M059J (cell line): ENCODE data around the gene FTSJ3. TPM values are rescaled to one million over a fixed set of nuclear protein-coding genes. Genes with fewer than 3 reads are reported as not detected.

ENCODE experiments used
- DNase-seq: peaks from one replicate; pipeline ENCODE4 v3.0.0-alpha.2; 2012; ENCODE audit warnings: low read depth
- total RNA-seq: library from RNA; depleted of rRNA; stranded (reverse); fragments of >200 nt; shearing (Covaris generic); gene quantifications from 2 replicates; pipeline ENCODE4 v1.2.3, GENCODE V29; 2014

FTSJ3 gene
- total RNA-seq, 1 experiment from 2014 or later, result 59.4 TPM

DNA sequence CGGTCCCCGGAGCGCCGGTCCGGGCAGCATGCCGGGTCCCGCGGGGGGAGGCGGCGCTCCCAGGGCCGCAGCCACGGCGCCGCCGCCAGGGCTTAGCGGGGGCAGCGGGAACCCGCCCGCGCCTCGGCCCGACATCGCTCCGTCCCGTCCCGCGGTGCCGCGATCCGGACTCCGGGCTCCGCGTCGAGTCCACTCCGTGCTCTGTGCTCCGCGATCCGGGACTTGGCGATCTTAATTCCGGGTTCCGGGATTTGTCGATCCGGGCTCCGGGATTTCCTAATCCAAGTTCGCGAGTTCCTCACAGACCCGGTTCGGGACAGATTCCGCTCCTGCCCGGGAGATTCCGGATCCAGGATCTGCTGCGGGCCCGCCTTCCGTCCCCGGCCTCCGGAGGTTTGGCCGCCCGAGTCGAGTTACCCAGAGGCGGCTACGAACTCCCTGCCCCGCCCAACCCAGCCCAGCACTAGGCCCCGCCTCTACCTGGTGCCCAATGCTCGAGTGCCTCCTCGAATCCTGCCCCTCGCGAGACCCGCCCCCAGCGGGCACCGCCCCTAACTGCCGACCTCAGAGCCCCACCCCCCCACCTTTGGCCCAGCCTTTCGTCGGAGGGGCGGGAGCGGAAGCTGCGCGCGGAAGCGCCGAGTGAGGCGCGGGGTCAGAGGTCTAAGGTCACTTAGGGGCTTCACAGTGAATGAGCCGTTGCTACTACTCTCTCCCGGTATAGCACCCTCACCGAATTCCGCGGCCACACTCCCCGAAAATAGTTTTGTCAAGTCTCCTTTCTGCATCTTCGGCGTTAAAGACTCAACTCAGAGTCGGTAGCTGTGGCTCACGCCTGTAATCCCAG, 15.3 kb upstream of the FTSJ3 start, which contains the start of gene SMARCD2:
Gene SMARCD2 (minus strand): TSS at position 146 of the 847 bp plus-strand sequence. CDS start 11 bp downstream, at position 135.
- DNase-seq, result peak; percentile 97

DNA sequence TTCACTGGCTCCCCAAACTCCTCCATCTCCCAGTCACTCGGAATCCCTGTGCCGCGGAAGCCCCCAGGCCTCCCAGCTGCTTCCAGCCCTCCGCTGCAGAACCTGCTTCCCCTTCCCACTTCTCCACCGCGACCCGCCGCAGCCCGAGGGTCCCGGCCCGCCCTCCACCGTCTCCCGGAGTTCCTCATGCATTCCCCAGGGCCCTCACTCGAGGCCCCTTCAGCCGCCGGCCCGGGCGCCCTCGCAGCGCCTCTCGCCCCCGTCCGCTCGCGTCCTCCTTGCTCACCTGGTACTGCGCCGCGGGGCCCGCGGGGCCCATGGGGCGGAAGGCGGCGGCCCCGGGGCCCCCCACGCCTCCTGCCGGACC, 14.7 kb upstream of the FTSJ3 start:
- peak; percentile 35 for DNase-seq

DNA sequence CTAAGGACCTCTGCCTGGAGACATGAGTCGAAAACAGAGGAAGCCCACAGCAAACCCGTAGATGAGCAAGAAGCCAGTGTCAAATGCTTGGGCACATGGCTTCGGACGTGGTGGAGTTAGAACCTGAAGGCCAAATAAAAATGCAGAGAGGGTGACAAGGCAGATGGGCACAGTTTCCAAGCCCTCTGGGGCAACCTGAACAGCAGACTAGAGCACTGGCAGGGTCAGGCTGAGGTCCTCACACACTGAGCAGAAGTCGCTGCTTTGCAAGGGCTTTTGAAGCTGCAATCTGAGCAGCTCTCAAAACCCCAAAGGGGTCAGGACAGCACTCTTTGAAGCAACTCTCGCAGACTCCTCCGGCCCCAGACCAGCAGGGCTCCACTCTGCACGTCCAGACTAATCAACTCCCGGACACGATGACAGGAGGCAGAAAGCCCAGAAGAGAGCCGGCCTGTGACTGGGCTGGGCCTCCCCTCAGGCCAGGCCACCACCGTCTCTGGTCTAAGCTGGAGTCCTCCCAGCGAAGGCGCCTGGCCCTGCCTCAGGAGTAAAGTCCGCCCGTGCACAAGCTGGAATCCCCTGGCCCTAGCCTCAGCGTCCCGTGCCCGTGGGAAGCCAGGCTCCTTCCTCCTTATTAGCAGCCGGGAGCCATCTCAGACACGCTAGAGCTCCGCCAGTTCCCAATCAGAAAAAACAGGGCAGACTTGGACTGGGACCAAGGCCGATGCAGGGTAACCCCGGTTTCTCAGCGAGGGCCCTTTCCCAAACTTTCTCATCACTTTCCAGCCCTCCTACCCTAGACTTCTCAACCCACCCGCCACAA, 14.1 kb upstream of the FTSJ3 start:
- peak; percentile 52 for DNase-seq

DNA sequence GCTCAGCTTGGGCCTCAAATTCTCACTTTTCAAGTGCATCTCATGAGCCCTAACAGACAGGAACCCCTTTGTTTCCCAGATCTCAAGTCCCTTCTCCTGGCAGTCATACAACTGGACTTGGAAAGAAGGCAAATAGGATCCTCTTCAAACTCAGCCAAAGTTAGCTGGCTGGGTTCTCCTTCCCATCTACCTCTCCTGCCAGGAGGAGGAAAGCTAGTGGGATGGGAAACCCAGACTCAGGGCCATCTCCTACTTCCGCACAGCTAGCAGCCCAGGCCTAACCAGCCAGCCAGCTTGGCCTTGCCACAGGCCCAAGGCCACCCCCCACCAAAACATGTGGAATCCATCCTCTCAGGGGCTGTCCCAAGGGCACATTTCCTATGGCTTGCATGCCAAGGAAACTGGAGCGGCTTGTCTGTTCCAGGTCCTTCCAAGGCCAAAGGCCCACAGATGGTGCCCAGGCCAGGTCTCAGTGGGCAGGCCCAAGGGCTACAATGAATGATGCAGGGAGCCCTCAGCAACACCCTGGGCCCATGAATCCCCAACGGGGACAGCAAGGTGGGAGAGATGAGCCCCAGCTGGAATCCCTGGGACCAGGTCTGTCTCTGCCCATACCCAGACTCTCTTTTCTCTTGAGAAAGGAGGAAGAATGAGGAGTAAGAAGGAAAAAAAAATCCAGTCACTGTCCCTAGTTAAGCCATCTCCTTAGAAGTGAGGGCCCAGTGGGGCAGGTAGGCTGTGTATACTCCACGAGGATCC, 13.3 kb upstream of the FTSJ3 start:
- DNase-seq, result no peak

DNA sequence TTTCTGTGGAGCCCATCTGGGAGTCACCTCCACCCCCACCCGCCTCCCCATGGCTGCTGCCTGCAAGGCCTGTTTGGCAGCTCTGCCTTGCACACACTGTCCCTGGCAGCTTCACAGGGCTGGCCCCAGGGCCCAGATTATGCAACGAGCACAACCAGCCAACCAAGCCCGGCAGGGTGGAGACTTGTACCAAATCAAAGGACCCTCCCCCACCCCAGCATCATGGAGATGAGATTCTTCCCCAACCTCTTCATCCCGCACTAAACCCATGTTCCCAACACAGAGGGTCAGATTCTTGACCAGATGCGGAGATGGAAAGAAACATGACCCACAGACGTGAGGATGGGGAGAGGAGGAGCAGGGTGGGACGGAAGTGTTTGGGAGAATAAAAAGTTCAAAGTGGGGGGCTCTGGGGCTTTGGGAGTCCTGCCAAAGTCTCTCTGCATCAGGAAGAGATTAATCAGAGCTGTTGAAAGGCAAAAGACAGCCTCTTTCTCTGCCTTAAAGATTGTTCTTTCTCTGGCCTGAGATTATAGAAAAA, 11.2 kb upstream of the FTSJ3 start:
- DNase-seq, result no peak

DNA sequence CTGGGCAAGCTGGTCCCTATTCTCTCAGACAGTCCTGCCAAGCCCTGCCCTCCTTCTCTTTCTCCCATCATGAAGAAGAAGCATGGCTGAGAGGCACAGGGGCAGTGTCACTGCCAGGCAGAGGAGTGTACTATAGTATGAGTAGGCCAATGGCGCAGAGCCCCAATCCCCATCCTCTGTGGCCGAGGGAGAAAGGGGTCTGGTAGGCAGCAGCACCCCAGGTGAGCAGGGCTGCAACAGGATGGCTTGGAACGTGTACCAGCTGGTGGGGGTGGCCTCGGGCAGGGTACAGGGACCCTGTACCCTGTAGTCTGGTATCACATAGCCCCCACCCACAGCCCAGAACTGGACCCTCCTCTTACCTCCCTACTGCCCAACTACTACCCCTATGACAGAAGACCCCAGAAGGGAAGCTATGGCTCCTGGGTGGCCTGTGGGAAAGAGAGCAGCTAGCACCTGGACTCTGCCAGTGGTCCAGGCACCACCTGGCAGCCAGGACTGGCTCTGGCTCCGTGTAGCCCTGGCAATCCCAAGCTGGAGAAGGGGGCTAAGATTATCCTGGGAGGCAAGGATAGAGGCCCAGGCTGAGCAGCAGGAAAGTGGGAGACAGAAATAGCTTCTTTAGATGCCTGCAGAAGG, 10.6 kb upstream of the FTSJ3 start:
- no peak for DNase-seq

DNA sequence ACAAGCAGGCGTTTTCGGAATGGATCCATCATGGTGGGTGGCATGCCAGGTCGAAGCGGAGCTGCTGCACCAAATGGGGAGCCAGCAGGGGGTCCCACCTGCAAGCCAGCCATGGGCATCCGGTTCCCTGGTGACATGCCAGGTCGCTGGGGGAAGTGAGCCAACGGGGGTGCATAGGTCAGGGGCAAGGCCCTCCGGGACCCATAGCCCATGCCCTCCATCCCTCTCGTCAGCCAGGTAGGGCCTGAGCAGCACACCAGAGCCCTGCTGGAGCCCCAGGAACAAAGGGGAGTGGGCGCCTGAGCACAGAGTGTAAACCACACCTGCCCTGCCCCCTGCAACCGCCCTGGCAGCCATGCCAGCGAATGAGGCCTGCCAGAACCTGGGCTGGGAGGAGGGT, 10.0 kb upstream of the FTSJ3 start:
- DNase-seq, result no peak

DNA sequence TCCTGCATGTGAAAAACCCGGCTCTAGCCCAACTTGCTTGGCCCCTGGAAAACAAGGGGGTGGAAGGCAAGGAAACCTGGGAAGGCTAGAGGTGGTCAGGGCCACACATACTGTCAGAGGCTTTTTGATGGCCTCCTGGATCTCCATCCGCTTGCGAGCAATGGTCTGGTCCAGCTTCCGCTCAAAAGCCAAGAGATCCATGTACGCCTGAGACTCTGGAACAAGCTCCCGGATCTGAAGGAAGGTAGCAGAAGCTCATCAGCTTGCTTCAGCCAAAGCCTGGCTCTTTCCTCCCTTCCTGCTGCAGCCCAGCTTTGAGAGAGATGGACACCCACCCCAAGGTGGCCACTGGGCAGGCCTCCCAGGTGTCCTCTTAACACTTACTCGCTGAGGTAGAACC, 9.3 kb upstream of the FTSJ3 start:
- DNase-seq, result no peak

DNA sequence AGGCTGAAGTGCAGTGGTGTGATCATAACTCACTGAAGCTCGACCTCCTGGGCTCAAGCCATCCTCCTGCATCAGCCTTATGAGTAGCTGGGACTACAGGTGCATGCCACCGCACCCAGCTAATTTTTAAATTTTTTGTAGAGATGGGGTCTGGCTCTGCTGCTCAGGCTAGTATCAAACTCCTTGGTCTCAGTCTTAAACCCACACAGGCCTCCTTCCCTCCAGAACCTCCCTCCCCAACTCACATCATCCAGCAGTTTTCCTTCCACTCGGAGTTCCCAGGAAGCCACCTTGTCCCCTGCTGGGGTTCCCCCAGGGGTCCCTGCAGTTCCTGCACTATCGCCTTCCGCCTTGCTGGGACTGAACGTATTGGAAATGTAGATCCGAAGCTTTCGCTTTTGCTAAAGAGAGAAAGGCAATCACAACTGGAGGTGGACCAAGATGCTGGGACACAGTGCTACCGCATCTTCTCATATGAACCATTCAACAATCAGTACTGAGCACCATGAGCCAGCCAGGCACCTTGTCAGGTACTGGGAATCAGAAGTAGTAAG, 7.8 kb upstream of the FTSJ3 start:
- no peak for DNase-seq

DNA sequence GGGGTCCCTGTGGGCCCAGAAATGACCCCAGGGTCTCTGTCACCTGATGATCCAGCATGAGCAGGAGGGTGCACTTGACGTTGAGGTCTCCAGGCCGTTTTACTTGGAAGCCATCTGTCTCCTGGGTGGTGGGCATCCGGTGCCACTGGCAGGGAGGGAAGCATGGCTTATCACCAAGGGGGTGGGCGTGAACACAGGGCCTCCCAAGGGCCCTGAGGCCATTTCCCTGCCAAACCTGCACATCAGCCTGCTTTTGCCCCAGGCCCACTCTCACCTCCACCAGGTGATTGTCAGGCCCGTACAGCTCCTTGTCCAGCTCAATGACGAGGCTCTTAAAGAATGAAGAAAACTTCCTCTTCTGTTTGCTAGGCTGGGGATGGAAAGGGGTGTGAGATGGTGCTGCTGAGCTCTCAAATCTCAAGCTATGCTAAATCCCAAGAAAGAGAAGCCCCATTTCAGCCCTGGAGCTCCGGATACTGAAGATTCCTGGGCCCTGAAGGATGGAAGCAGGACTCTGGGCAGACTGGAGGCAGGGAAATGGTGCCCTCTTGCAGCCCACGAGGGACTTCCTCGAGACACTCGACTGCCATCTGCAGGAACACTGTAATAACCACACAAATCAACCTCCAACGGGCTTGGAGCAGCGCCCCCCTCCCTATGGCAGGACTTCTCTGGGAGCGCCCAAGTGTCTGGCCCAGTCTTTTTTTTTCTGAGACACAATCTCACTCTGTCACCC, 7.1 kb upstream of the FTSJ3 start:
- peak; percentile 81 for DNase-seq

DNA sequence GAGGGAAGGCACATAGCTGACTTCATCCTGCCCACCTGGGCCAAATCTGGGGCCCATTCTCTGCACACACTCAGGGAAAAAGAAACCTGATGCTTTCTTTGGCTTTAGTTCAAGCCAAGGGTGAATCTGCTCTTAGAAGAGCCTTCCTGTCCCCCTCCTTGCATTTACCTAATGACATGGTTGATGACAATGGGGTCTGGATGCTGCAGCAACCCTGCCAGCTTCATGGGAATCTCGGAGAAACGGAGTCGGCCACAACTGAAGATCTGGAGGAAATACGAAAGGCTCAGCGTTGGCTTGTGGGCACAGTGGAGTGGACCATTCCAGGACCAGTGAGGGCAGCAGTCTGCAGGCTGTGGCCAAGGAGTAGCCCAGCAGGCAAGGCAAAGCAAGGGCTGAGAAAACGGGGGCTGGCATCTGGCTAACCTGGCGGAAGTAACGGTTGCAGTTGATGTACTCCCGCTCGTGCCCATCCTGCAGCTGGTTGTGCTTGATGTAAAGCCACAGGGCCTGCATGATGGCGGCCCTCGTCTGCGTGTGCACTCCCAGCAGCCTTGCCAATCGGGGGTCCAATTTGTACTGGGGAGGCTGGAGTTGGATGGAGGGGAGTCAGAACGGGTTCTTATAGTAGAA, 6.4 kb upstream of the FTSJ3 start:
- no peak for DNase-seq

DNA sequence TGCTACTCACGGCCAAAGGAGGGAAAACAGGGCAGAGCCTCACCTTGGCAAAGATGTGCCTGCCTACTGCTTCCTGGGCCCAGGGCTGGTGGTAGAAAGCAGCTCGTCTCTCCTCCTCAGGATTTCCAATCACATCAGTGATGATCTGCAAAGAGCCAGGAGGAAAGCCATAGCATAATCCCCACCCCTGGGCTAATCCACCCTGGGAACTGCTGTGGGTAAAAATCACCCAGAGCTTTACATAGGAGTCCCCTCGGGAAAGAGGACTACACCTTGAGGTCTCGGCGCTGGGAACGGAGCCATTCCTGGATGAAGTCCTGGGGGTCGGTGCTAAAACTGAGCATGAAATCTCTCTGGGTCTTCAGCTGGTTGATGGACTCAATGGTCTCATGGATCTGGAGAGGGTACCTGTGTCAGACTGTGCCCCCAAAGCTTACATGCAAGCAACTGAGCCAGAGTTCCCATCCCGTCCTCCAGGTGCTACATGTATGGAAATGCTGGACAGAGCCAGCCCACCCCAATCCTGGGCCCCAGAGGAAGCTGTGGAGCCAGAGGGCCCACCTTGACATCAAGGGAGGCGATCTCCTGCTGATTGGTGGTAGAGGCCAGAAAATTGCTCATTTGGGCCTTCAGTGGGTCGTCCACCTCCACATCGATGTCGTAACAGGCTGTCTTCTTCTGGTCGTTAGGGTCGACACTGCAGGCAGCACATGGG, 5.7 kb upstream of the FTSJ3 start:
- no peak for DNase-seq

DNA sequence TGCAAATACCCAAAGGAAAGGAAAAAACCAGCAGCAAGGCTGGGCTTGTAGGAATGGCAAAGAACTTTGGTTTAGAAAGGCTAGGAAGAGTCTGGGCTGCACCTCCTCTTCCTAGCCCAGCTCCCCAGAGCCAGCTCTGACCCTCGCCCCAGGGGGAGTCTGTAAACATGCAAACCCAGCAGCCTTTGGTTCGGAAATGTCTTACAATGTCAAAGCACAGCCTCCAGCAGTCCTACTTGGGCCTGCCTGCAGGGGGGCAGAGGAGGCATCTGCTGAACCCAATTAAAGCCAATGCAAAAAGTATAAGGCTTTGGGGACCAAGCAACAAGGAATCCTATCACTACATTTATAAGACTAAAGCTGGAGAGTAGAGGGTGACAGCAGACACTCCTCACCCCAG, 5.0 kb upstream of the FTSJ3 start:
- DNase-seq, result no peak

DNA sequence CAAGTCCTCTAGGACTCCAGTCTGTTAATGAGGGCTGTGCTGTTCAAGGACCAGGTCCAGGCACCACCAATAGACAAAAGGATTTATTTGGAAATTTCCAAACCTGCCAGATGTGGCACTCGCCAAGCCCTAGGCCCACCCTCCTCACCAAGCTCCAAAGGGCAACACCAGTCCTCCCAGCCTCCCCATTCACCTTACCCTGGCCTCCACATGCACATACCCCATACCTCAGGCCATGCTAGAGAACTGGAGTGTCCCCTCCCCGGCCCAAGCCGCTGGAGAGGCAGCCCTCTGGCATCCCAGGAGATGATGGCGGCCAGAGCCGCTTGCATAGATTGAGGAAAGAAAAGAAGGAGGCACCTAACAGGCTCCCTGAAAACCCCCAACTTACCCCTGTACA, 4.6 kb upstream of the FTSJ3 start:
- no peak for DNase-seq

DNA sequence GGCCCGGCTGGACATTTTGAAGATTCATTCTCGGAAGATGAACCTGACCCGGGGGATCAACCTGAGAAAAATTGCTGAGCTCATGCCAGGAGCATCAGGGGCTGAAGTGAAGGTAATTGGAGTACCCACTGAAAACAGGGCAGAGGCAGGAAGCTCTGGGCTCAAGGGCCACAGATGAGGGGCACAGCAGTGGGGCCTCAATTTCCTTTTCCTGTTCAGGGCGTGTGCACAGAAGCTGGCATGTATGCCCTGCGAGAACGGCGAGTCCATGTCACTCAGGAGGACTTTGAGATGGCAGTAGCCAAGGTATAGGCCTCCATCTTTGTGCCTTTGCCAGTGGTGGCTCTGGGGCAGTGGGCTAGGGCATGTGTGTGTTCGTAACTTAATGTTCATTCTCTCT, 4.0 kb upstream of the FTSJ3 start:
- DNase-seq, result no peak

DNA sequence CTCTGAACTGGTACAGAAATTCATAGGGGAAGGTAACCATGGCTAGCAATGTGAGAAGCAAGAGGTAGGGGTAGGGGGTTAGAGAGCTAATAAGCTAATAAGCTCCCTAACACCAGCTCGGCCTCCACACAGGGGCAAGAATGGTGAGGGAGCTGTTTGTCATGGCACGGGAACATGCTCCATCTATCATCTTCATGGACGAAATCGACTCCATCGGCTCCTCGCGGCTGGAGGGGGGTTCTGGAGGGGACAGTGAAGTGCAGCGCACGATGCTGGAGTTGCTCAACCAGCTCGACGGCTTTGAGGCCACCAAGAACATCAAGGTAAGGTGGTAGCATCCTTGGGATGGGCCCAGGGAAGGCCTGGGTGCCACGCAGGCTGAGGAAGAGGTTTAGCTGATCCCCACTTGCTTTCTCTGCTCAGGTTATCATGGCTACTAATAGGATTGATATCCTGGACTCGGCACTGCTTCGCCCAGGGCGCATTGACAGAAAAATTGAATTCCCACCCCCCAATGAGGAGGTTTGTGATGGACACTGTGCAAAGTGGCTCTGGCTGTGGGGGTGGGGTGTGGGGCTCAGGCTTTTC, 3.5 kb upstream of the FTSJ3 start:
- DNase-seq, result no peak

DNA sequence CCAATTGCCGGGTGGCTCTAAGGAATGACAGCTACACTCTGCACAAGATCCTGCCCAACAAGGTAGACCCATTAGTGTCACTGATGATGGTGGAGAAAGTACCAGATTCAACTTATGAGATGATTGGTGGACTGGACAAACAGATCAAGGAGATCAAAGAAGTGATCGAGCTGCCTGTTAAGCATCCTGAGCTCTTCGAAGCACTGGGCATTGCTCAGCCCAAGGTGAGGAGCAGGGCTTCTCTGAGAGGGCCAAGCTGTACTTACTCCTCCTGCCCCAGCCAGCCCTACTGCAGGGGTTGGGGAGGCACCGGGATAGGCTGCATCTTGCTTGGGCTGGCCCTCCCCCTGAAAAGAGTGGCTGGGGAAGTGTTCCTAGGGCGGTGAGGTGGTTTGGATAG, 2.8 kb upstream of the FTSJ3 start:
- no peak for DNase-seq

DNA sequence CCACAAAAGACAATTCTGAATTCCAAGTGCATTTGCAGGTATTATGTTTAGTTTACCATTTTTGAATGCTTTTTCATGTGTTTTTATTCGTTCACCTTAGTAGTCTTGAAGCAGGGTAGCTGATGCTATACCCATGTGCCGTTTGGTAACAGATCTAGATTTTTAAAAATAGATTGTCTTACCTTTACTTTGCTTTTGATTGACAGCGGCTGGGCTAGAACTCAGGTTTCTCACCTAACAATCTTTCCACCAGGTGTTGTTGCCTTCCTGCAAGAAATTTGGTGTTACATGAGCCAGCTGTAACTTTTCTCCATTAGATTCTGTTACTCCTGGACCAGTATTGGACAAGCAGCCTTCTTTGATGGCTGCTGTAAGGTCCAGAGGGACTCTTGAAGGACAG, 1.5 kb upstream of the FTSJ3 start:
- DNase-seq, result no peak

DNA sequence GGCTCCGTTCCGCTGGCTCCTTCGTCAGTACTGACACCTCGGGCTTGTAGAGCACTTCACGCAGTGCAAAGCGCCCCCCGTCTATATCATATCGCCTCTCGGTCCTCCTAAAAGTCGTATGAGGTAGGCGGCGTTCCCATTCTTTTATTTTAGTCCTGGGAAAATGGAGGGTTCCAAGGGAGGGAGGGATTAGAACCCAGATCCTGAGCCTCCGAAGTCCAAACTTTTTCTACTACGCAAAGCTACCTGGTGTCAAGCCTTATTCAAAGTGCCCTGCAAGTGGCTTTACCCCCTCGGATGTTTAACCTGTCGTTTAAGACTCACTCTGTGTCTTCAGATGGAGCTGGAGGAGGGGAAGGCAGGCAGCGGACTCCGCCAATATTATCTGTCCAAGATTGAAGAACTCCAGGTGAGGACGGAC, 348 bp upstream of the FTSJ3 start:
- DNase-seq, result no peak
